GM12878 (cell line): Measurements from ENCODE around the gene PLXNC1. TPM values are rescaled to one million over a fixed set of nuclear protein-coding genes. Genes with fewer than 3 reads are reported as not detected.
A peak's percentile ranks its signal among the peaks of the same experiment; 100 is the strongest.

Source experiments
- CREB1 ChIP-seq: IDR thresholded peaks from 2 replicates; pipeline ENCODE4 v1.6.1; 2012; ENCODE audit warnings: low read depth, mild to moderate bottlenecking, inconsistent platforms
- FOXK2 ChIP-seq: fragments of 450-650 bp; IDR thresholded peaks from 2 replicates; pipeline ENCODE4 v1.6.1; 2017; ENCODE audit warnings: mild to moderate bottlenecking, moderate library complexity
- FOXM1 ChIP-seq: IDR thresholded peaks from 2 replicates; pipeline ENCODE4 v1.6.1; 2012; ENCODE audit warnings: low read depth, mild to moderate bottlenecking, inconsistent platforms, low read length, moderate library complexity
- GABPA ChIP-seq: IDR thresholded peaks from 2 replicates; pipeline ENCODE4 v1.6.1; 2014; ENCODE audit warnings: antibody characterized with exemption, low read depth, mild to moderate bottlenecking, inconsistent platforms
- GATAD2B ChIP-seq: fragments of 450-650 bp; conservative IDR thresholded peaks from 2 replicates; pipeline ENCODE4 v1.6.1; 2017; ENCODE audit warnings: low read depth, mild to moderate bottlenecking, moderate library complexity
- HDAC2 ChIP-seq: fragments of 200-600 bp; sonication (generic); IDR thresholded peaks from 2 replicates; pipeline ENCODE4 v1.6.1; 2017
- HDAC6 ChIP-seq: fragments of 200-600 bp; sonication (generic); IDR thresholded peaks from one replicate; pipeline ENCODE4 v1.8.0; 2017; ENCODE audit warnings: antibody characterized with exemption; ENCODE audit not compliant: unreplicated experiment
- IKZF1 ChIP-seq: fragments of 450-650 bp; conservative IDR thresholded peaks from 2 replicates; pipeline ENCODE4 v1.6.1; 2017; ENCODE audit warnings: antibody characterized with exemption, mild to moderate bottlenecking
- IKZF2 ChIP-seq, 2 experiments: fragments of 450-650 bp; IDR thresholded peaks; 2 replicates each; pipeline ENCODE4 v1.6.1; 2017; ENCODE audit warnings: mild to moderate bottlenecking in 2 of 2, moderate library complexity in 2 of 2
- IRF4 ChIP-seq: IDR thresholded peaks from 2 replicates; pipeline ENCODE4 v1.6.1; 2011; ENCODE audit warnings: low read depth, low read length
- IRF5 ChIP-seq: fragments of 450-650 bp; IDR thresholded peaks from 2 replicates; pipeline ENCODE4 v1.6.1; 2017; ENCODE audit warnings: borderline replicate concordance
- POLR2A ChIP-seq: IDR thresholded peaks from 2 replicates; pipeline ENCODE4 v1.6.1; 2011; ENCODE audit warnings: low read depth, mild to moderate bottlenecking, low read length
- POLR2AphosphoS2 ChIP-seq: IDR thresholded peaks from 2 replicates; pipeline ENCODE4 v1.6.1; 2011; ENCODE audit warnings: low read depth, mild to moderate bottlenecking, low read length, improper control_type of control experiment, moderate library complexity
- POU2F2 ChIP-seq: IDR thresholded peaks from 3 replicates; pipeline ENCODE4 v1.6.1; 2011; ENCODE audit warnings: low read depth, mild to moderate bottlenecking, low read length, borderline replicate concordance
- RB1 ChIP-seq: fragments of 450-650 bp; formaldehyde crosslinking; IDR thresholded peaks from 2 replicates; pipeline ENCODE4 v1.6.1; 2017; ENCODE audit warnings: mild to moderate bottlenecking, borderline replicate concordance
- RELB ChIP-seq: fragments of 450-650 bp; IDR thresholded peaks from 2 replicates; pipeline ENCODE4 v1.6.1; 2017; ENCODE audit warnings: low read depth, mild to moderate bottlenecking, moderate library complexity
- RUNX3 ChIP-seq: IDR thresholded peaks from 2 replicates; pipeline ENCODE4 v1.6.1; 2012; ENCODE audit warnings: low read length, inconsistent platforms
- SIX5 ChIP-seq: IDR thresholded peaks from 2 replicates; pipeline ENCODE4 v1.6.1; 2011; ENCODE audit warnings: mild to moderate bottlenecking, low read depth, low read length, moderate library complexity; ENCODE audit not compliant: severe bottlenecking
- SMARCA5 ChIP-seq: fragments of 450-650 bp; IDR thresholded peaks from 2 replicates; pipeline ENCODE4 v1.6.1; 2017; ENCODE audit warnings: mild to moderate bottlenecking
- SMC3 ChIP-seq: IDR thresholded peaks from 2 replicates; pipeline ENCODE4 v1.6.1; 2011; ENCODE audit warnings: low read length, improper control_type of control experiment, borderline replicate concordance
- SP1 ChIP-seq: IDR thresholded peaks from one replicate; pipeline ENCODE4 v1.6.1; 2011; ENCODE audit warnings: low read depth, low read length
- STAT1 ChIP-seq: fragments of 450-650 bp; conservative IDR thresholded peaks from 2 replicates; pipeline ENCODE4 v1.6.1; 2014; ENCODE audit warnings: antibody characterized with exemption, mild to moderate bottlenecking
- TCF7 ChIP-seq: IDR thresholded peaks from 2 replicates; pipeline ENCODE4 v1.6.1; 2014; ENCODE audit warnings: antibody characterized with exemption, borderline replicate concordance
- YY1 ChIP-seq: IDR thresholded peaks from 2 replicates; pipeline ENCODE4 v1.6.1; 2011; ENCODE audit warnings: low read depth, mild to moderate bottlenecking, low read length
- ZBTB4 ChIP-seq: fragments of 450-650 bp; formaldehyde crosslinking; IDR thresholded peaks from 2 replicates; pipeline ENCODE4 v1.4.0; 2022; ENCODE audit warnings: mild to moderate bottlenecking, moderate library complexity
- ZNF207 ChIP-seq: fragments of 450-650 bp; IDR thresholded peaks from 2 replicates; pipeline ENCODE4 v1.6.1; 2014; ENCODE audit warnings: antibody characterized with exemption, mild to moderate bottlenecking, borderline replicate concordance
- ZNF217 ChIP-seq: fragments of 450-650 bp; IDR thresholded peaks from 2 replicates; pipeline ENCODE4 v1.6.1; 2017; ENCODE audit warnings: antibody characterized with exemption, mild to moderate bottlenecking
- ZNF622 ChIP-seq: fragments of 450-650 bp; IDR thresholded peaks from 2 replicates; pipeline ENCODE4 v1.6.1; 2017; ENCODE audit warnings: mild to moderate bottlenecking, inconsistent platforms
- polyA plus RNA-seq, 11 experiments: library from polyadenylated mRNA; depleted of rRNA in 4 of 11; unstranded in 6 of 11; stranded (reverse) in 5 of 11; fragments of >200 nt; fragmentation: Nextera tagmentation in 4 of 11; fragmentation: Illumina TruSeq in 1 of 11; extraction: Ambion mirVana in 4 of 11; extraction: Trizol in 1 of 11; gene quantifications; 1 replicate in 1 of 11; 2 replicates in 10 of 11; pipeline versions ENCODE4 v1.2.1 to v1.2.3, GENCODE V29; 2011 to 2016; ENCODE audit warnings: inconsistent platforms in 2 of 11, missing spikeins in 2 of 11, low read depth in 1 of 11
- total RNA-seq, 4 experiments: library from RNA; depleted of rRNA in 3 of 4; stranded (reverse); fragments of >200 nt in 3 of 4; fragmentation: Illumina TruSeq in 1 of 4; extraction: Trizol in 1 of 4; gene quantifications; 2 replicates each; pipeline versions ENCODE4 v1.2.1 to v1.2.3, GENCODE V29; 2013 to 2021

Gene PLXNC1
- total and polyA plus RNA-seq, 10 of the 15 experiments (the other 5 are each of a cell fraction or from before 2014, with no cell fraction given) = 5.2 to 41.2 (median 24.6) TPM

- TF ChIP-seq ZBTB4 (CRISPR knock-in tag) (no peak), IRF5 (no peak), IKZF2 (IDR thresholded peaks at IDR 0.05) (no peak), STAT1 (no peak), SIX5 (no peak), ZNF207 (no peak), ZNF217 (no peak), FOXK2 (no peak), TCF7 (no peak), POLR2AphosphoS2 (no peak), RELB (no peak), GATAD2B (peak; percentile 16; the same call in 1 of the 2 replicates), FOXM1 (no peak), IRF4 (0 out of 2 replicates have a peak, but pooled peaks have one; percentile 25), POU2F2 (peak; percentile 33; the same call in 1 of the 3 replicates), RUNX3 (0 out of 2 replicates have a peak, but pooled peaks have one; percentile 14), IKZF1 (peak; percentile 46), SMARCA5 (peak; percentile 94), CREB1 (peak; percentile 45; the same call in 1 of the 2 replicates), GABPA (no peak), SMC3 (peak; percentile 77), POLR2A (no peak), ZNF622 (no peak), SP1 (no peak), HDAC2 (no peak), YY1 (0 out of 2 replicates have a peak, but pooled peaks have one; percentile 47), RB1 (peak; percentile 39; the same call in 1 of the 2 replicates), HDAC6 (no peak)
These were observed 46.4 kb upstream of the PLXNC1 start (continued) for GRCh38 chr12:94101738-94102660.
